ENCODE measurements around the gene PTPRN2. TPM values are rescaled to one million over a fixed set of nuclear protein-coding genes. Genes with fewer than 3 reads are reported as not detected.

PTPRN2 gene
- total and polyA plus RNA-seq, 9 of the 15 experiments (the other 6 are each of a cell fraction or from before 2014, with no cell fraction given), result not detected

- no peak for TF ChIP-seq ATF1 (CRISPR knock-in tag; IDR thresholded peaks at IDR 0.05)
- TF ChIP-seq ATF1 (tag; IDR thresholded peaks at IDR 0.05), result no peak
- no peak for TF ChIP-seq ZNF77 (CRISPR knock-in tag; IDR thresholded peaks at IDR 0.05)
- TF ChIP-seq BMI1 (IDR thresholded peaks at IDR 0.05; ENCODE audit: low read length), result no peak
- no peak for TF ChIP-seq ADNP (tag; IDR thresholded peaks at IDR 0.05)
- no peak for TF ChIP-seq NFATC3 (IDR thresholded peaks at IDR 0.05)
- TF ChIP-seq, protein P1, sequence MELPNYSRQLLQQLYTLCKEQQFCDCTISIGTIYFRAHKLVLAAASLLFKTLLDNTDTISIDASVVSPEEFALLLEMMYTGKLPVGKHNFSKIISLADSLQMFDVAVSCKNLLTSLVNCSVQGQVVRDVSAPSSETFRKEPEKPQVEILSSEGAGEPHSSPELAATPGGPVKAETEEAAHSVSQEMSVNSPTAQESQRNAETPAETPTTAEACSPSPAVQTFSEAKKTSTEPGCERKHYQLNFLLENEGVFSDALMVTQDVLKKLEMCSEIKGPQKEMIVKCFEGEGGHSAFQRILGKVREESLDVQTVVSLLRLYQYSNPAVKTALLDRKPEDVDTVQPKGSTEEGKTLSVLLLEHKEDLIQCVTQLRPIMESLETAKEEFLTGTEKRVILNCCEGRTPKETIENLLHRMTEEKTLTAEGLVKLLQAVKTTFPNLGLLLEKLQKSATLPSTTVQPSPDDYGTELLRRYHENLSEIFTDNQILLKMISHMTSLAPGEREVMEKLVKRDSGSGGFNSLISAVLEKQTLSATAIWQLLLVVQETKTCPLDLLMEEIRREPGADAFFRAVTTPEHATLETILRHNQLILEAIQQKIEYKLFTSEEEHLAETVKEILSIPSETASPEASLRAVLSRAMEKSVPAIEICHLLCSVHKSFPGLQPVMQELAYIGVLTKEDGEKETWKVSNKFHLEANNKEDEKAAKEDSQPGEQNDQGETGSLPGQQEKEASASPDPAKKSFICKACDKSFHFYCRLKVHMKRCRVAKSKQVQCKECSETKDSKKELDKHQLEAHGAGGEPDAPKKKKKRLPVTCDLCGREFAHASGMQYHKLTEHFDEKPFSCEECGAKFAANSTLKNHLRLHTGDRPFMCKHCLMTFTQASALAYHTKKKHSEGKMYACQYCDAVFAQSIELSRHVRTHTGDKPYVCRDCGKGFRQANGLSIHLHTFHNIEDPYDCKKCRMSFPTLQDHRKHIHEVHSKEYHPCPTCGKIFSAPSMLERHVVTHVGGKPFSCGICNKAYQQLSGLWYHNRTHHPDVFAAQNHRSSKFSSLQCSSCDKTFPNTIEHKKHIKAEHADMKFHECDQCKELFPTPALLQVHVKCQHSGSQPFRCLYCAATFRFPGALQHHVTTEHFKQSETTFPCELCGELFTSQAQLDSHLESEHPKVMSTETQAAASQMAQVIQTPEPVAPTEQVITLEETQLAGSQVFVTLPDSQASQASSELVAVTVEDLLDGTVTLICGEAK (IDR thresholded peaks at IDR 0.05), result no peak
- TF ChIP-seq, protein P1 (CRISPR knock-in tag; IDR thresholded peaks at IDR 0.05), result no peak
- no peak for TF ChIP-seq ZBTB12 (CRISPR knock-in tag; IDR thresholded peaks at IDR 0.05)
- no peak for TF ChIP-seq HNRNPUL1 (IDR thresholded peaks at IDR 0.05; ENCODE audit: low read length)
- TF ChIP-seq KDM4B (IDR thresholded peaks at IDR 0.05; ENCODE audit: borderline replicate concordance in 2 of 2, low read depth in 1 of 2), result no peak
- TF ChIP-seq ZNF695 (CRISPR knock-in tag; IDR thresholded peaks at IDR 0.05), result no peak
- no peak for TF ChIP-seq EWSR1 (IDR thresholded peaks at IDR 0.05; ENCODE audit: borderline replicate concordance, low read depth, partially characterized antibody)
Observed at GRCh38 chr7:158382363-158383254, 205.0 kb downstream of the PTPRN2 start (continued).
